ENCODE measurements around the gene BTC.

BTC gene

GRCh38 chr4:74757136-74757535 is 37.2 kb downstream of the BTC start:
- Histone ChIP-seq H3K4me3 (replicated peaks; ENCODE audit: low read depth, low read length) (no peak overlapping the region), H3K27me3 (replicated peaks; ENCODE audit: control insufficient read depth, insufficient read depth, low read length) (no peaks in the 10 kb centered on the region; the same call in 1 of the 2 replicates), H3K36me3 (ENCODE audit: control insufficient read depth, insufficient read depth, low read length) (no peaks in the 10 kb centered on the region)
- DNase-seq (ENCODE audit: extremely low read depth, insufficient read length): no peak
- TF ChIP-seq CTCF (IDR thresholded peaks at IDR 0.05; ENCODE audit: insufficient read depth, low read length, poor library complexity, severe bottlenecking): no peak

GRCh38 chr4:74755486-74755885 is 38.8 kb downstream of the BTC start:
- no peak for DNase-seq (ENCODE audit: extremely low read depth, insufficient read length)
- Histone ChIP-seq H3K36me3 (ENCODE audit: control insufficient read depth, insufficient read depth, low read length) (no peaks in the 10 kb centered on the region), H3K4me3 (replicated peaks; ENCODE audit: low read depth, low read length) (no peak overlapping the region), H3K27me3 (replicated peaks; ENCODE audit: control insufficient read depth, insufficient read depth, low read length) (no peaks in the 10 kb centered on the region; the same call in 1 of the 2 replicates)
- no peak for TF ChIP-seq CTCF (IDR thresholded peaks at IDR 0.05; ENCODE audit: insufficient read depth, low read length, poor library complexity, severe bottlenecking)

GRCh38 chr4:74754218-74754617 is 40.1 kb downstream of the BTC start:
- H3K36me3 ChIP-seq (ENCODE audit: control insufficient read depth, insufficient read depth, low read length): no peaks in the 10 kb centered on the region
- DNase-seq (ENCODE audit: extremely low read depth, insufficient read length): peak; percentile 9
- TF ChIP-seq CTCF (IDR thresholded peaks at IDR 0.05; ENCODE audit: insufficient read depth, low read length, poor library complexity, severe bottlenecking): no peak
- H3K27me3 ChIP-seq (replicated peaks; ENCODE audit: control insufficient read depth, insufficient read depth, low read length): no peaks in the 10 kb centered on the region; the same call in 1 of the 2 replicates
- H3K4me3 ChIP-seq (replicated peaks; ENCODE audit: low read depth, low read length): no peak overlapping the region

- no peak for DNase-seq (ENCODE audit: extremely low read depth, insufficient read length)
- TF ChIP-seq CTCF (IDR thresholded peaks at IDR 0.05; ENCODE audit: insufficient read depth, low read length, poor library complexity, severe bottlenecking): no peak
- H3K27me3 ChIP-seq (replicated peaks; ENCODE audit: control insufficient read depth, insufficient read depth, low read length): no peaks in the 10 kb centered on the region; the same call in 1 of the 2 replicates
Measured at GRCh38 chr4:74752798-74753197, 41.5 kb downstream of the BTC start.

GRCh38 chr4:74751856-74752255 is 42.5 kb downstream of the BTC start:
- no peak overlapping the region for H3K4me3 ChIP-seq (replicated peaks; ENCODE audit: low read depth, low read length)
- H3K27me3 ChIP-seq (replicated peaks; ENCODE audit: control insufficient read depth, insufficient read depth, low read length): no peaks in the 10 kb centered on the region; the same call in 1 of the 2 replicates
- no peak for TF ChIP-seq CTCF (IDR thresholded peaks at IDR 0.05; ENCODE audit: insufficient read depth, low read length, poor library complexity, severe bottlenecking)
- no peaks in the 10 kb centered on the region for H3K36me3 ChIP-seq (ENCODE audit: control insufficient read depth, insufficient read depth, low read length)
- DNase-seq (ENCODE audit: extremely low read depth, insufficient read length): no peak

More at GRCh38 chr4:74752798-74753197, 41.5 kb downstream of the BTC start:
- Histone ChIP-seq H3K36me3 (ENCODE audit: control insufficient read depth, insufficient read depth, low read length) (no peaks in the 10 kb centered on the region), H3K4me3 (replicated peaks; ENCODE audit: low read depth, low read length) (no peak overlapping the region)

- TF ChIP-seq CTCF (IDR thresholded peaks at IDR 0.05; ENCODE audit: insufficient read depth, low read length, poor library complexity, severe bottlenecking): no peak
- no peak overlapping the region for H3K4me3 ChIP-seq (replicated peaks; ENCODE audit: low read depth, low read length)
- no peaks in the 10 kb centered on the region for H3K27me3 ChIP-seq (replicated peaks; ENCODE audit: control insufficient read depth, insufficient read depth, low read length)
- H3K36me3 ChIP-seq (ENCODE audit: control insufficient read depth, insufficient read depth, low read length): no peaks in the 10 kb centered on the region
- DNase-seq (ENCODE audit: extremely low read depth, insufficient read length): no peak
Measured at GRCh38 chr4:74751247-74751646, 43.1 kb downstream of the BTC start.
